ENCODE results near the gene ELFN2.

ELFN2 gene

DNA sequence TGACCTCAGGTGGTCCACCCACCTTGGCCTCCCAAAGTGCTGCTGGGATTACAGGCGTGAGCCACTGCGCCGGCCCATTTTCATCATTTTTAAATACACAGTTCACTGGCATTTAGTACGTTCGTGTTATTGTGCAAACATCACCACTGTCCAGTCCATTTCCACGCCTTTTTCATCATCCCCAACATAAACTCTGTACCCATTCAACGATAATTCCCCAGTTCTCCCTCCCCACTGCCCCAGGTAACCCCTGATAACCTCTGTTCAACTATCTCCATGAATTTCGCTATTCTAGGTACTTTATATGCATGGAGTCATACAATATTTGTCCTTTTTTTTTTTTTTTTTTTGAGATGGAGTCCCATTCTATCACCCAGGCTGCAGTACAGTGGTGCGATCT is 18.2 kb upstream of the ELFN2 start:
- H3K4me3 ChIP-seq (replicated peaks; ENCODE audit: low read depth, low read length): no peak overlapping the region
- TF ChIP-seq, protein P1, sequence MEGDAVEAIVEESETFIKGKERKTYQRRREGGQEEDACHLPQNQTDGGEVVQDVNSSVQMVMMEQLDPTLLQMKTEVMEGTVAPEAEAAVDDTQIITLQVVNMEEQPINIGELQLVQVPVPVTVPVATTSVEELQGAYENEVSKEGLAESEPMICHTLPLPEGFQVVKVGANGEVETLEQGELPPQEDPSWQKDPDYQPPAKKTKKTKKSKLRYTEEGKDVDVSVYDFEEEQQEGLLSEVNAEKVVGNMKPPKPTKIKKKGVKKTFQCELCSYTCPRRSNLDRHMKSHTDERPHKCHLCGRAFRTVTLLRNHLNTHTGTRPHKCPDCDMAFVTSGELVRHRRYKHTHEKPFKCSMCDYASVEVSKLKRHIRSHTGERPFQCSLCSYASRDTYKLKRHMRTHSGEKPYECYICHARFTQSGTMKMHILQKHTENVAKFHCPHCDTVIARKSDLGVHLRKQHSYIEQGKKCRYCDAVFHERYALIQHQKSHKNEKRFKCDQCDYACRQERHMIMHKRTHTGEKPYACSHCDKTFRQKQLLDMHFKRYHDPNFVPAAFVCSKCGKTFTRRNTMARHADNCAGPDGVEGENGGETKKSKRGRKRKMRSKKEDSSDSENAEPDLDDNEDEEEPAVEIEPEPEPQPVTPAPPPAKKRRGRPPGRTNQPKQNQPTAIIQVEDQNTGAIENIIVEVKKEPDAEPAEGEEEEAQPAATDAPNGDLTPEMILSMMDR (IDR thresholded peaks at IDR 0.05; ENCODE audit: low read depth, low read length, missing control alignments): no peak
- no peak for DNase-seq (ENCODE audit: extremely low read depth, low read depth)

DNA sequence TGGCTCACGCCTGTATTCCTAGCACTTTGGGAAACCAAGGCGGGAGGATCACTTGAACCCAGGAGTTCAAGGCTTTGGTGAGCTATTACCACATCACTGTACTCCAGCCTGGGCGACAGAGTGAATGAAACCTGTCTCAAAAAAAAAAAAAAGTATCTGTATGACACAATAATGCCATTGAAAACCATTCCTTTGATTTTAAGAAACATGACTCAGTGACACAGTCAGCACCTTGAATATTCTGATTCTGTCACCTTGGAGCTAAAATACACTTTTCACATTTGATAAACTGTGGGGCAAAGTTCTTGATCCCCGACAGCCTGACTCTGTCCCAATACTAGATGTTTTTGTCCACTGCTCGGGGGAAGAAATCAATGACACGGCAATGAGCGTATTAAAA is 16.7 kb upstream of the ELFN2 start:
- TF ChIP-seq, protein P1 (IDR thresholded peaks at IDR 0.05; ENCODE audit: low read depth, low read length, missing control alignments): no peak
- no peak overlapping the region for H3K4me3 ChIP-seq (replicated peaks; ENCODE audit: low read depth, low read length)
- DNase-seq (ENCODE audit: extremely low read depth, low read depth): no peak

DNA sequence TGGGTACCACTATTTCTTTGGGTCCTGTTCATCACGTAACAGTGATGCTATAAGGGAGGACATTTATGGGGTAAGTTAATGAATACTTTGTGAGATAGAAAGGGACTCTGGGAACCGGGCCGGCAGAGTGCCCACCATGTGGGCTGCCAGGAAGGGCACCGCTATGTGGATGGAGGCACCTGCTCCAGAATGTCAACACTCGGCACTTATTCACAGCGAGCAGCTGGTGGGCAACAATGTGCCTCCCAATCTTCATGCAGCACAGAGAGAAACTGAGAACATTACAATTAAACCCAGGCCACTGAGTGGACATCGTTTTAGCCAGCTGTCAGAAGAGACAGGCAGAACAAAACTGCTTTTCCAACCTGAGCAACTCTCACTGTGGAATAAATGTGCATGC is 15.8 kb upstream of the ELFN2 start:
- TF ChIP-seq, protein P1 (IDR thresholded peaks at IDR 0.05; ENCODE audit: low read depth, low read length, missing control alignments): no peak
- no peak overlapping the region for H3K4me3 ChIP-seq (replicated peaks; ENCODE audit: low read depth, low read length)
- no peak for DNase-seq (ENCODE audit: extremely low read depth, low read depth)

DNA sequence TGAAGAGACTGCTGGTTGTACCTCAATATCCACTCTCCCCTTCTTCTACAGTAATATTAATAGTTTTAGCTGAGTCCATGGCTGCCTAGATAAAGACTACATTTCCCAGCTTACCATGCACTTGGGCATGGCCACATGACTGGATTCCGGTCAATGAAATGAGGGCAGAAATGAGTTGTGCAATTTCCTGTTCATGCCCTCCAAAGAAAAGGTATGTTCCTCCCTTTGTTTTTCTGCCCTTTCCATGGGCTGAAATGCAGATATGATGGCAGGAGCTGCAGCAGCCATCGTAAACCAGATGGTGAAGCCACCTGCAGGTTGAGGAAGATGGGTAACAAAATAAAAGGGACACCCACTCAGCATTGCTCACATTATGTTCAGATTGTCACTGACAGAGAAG is 15.3 kb upstream of the ELFN2 start:
- DNase-seq (ENCODE audit: extremely low read depth, low read depth): no peak
- no peak overlapping the region for H3K4me3 ChIP-seq (replicated peaks; ENCODE audit: low read depth, low read length)
- TF ChIP-seq, protein P1 (IDR thresholded peaks at IDR 0.05; ENCODE audit: low read depth, low read length, missing control alignments): no peak

DNA sequence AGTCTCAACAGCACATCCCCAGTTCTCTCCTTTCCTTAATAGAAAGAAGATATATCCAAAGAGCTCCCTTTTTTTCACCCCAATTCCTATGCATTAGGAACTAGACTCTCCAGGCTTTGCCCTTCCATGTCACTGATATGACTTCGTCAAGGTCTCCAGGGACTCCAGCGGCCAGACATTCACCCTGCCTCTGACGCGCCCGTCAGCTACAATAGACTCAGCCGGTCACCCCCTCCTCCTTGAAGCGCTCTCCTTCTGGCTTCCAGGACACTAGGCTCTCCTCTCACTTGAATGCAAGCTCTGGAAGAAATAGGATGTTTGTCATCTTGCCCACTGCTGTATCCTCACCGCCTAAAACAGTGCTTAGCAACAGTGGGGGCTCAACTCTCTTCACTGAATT is 14.9 kb upstream of the ELFN2 start:
- H3K4me3 ChIP-seq (replicated peaks; ENCODE audit: low read depth, low read length): no peak overlapping the region
- TF ChIP-seq, protein P1 (IDR thresholded peaks at IDR 0.05; ENCODE audit: low read depth, low read length, missing control alignments): no peak
- no peak for DNase-seq (ENCODE audit: extremely low read depth, low read depth)

DNA sequence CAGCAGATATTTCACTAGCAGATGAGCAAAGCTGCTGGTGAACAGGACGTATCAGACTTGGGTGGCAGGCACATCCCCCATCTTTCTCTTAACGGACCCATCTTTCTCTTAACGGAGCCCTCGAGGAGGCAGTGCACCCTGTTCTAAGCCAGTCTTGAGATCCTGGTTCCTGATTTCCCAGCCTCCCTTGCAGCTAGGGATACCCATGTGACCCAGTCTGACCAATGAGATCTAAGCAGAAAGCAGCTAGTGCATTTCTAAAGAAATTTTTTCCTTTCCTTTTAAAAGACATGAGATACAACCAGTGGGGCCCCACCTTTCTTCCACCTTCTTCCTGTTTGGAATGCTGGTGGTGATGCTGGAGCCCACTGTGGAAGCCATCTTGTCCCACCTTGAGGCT is 13.6 kb upstream of the ELFN2 start:
- TF ChIP-seq, protein P1 (IDR thresholded peaks at IDR 0.05; ENCODE audit: low read depth, low read length, missing control alignments): no peak
- no peak for DNase-seq (ENCODE audit: extremely low read depth, low read depth)
- H3K4me3 ChIP-seq (replicated peaks; ENCODE audit: low read depth, low read length): no peak overlapping the region

DNA sequence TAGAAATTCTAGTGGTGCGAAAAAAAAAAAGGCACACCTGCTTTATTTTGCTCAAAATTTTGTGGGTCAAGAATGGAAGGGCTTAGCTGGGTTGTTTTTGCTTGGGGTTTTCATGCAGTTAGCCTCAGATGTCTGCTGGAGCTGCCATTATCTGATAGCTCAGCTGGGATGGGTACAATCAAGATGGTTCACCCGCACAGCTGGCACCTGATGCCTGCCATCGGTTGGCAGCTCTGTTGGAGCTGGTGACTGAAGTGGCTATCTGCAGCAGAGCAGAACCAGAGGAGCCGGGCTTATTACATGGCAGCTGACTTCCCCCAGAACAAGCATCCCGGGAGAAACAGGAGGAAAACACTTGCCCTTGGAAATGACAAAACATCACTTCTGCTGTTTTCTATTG is 12.1 kb upstream of the ELFN2 start:
- DNase-seq (ENCODE audit: extremely low read depth, low read depth): no peak
- TF ChIP-seq, protein P1 (IDR thresholded peaks at IDR 0.05; ENCODE audit: low read depth, low read length, missing control alignments): no peak
- H3K4me3 ChIP-seq (replicated peaks; ENCODE audit: low read depth, low read length): no peak overlapping the region
